Measurements from ENCODE around the gene CDKN2C.

DNA sequence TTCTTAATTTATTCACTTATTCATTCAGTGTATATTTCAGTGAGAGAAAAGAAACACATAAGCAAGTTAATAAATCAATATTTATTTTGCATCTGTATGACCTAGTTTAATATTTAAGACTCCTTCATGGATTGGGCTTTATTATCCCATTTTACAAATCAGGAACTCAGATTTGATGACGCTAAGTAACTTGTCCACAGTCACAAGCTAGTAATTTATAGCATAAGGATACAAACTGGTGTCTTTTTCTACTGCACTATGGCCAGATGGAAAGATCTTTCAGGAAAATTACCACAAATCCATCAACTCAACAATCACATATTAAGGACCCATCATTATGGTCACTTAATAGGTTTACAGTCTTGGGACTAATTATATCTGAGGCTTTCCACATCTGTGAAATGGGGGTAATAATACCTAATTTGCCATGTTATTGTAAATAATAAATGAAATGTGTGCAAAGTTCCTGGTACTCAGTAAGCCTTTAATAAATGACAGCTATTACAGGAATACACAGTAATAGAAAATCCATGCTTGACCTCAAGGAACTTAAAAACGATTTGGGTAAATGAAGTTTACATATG lies 13.3 kb downstream of the CDKN2C start:
- TF ChIP-seq CTCF (IDR thresholded peaks at IDR 0.05 in 2 of 3, conservative IDR thresholded peaks at IDR 0.05 in 1 of 3; ENCODE audit: borderline replicate concordance in 1 of 3, insufficient read depth in 1 of 3, low read depth in 2 of 3, low read length in 2 of 3) (no peak), ZFX (IDR thresholded peaks at IDR 0.05) (no peak), MAX (IDR thresholded peaks at IDR 0.05) (no peak), POLR2AphosphoS5 (IDR thresholded peaks at IDR 0.05; ENCODE audit: low read depth, low read length) (no peak), EZH2 (IDR thresholded peaks at IDR 0.05) (no peak), POLR2A (IDR thresholded peaks at IDR 0.05; ENCODE audit: borderline replicate concordance, extremely low read depth, insufficient read depth, insufficient read length) (no peak), RAD21 (IDR thresholded peaks at IDR 0.05; ENCODE audit: low read depth) (no peak), SIN3A (IDR thresholded peaks at IDR 0.05; ENCODE audit: low read depth) (no peak), ATF3 (IDR thresholded peaks at IDR 0.05) (no peak), SRF (IDR thresholded peaks at IDR 0.05; ENCODE audit: low read depth) (no peak), JUND (IDR thresholded peaks at IDR 0.05) (no peak), TCF7L2 (IDR thresholded peaks at IDR 0.05; ENCODE audit: borderline replicate concordance, extremely low read depth, insufficient read depth, insufficient read length) (no peak), CBX3 (IDR thresholded peaks at IDR 0.05; ENCODE audit: low read depth) (no peak)
- TF ChIP-seq, protein P1, sequence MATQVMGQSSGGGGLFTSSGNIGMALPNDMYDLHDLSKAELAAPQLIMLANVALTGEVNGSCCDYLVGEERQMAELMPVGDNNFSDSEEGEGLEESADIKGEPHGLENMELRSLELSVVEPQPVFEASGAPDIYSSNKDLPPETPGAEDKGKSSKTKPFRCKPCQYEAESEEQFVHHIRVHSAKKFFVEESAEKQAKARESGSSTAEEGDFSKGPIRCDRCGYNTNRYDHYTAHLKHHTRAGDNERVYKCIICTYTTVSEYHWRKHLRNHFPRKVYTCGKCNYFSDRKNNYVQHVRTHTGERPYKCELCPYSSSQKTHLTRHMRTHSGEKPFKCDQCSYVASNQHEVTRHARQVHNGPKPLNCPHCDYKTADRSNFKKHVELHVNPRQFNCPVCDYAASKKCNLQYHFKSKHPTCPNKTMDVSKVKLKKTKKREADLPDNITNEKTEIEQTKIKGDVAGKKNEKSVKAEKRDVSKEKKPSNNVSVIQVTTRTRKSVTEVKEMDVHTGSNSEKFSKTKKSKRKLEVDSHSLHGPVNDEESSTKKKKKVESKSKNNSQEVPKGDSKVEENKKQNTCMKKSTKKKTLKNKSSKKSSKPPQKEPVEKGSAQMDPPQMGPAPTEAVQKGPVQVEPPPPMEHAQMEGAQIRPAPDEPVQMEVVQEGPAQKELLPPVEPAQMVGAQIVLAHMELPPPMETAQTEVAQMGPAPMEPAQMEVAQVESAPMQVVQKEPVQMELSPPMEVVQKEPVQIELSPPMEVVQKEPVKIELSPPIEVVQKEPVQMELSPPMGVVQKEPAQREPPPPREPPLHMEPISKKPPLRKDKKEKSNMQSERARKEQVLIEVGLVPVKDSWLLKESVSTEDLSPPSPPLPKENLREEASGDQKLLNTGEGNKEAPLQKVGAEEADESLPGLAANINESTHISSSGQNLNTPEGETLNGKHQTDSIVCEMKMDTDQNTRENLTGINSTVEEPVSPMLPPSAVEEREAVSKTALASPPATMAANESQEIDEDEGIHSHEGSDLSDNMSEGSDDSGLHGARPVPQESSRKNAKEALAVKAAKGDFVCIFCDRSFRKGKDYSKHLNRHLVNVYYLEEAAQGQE (IDR thresholded peaks at IDR 0.05; ENCODE audit: low read depth), result no peak

All from HCT116 (cell line).